Trophoblast cell (in vitro differentiated cells and primary cell): ENCODE results near the gene EVI2B.

Experiments
- DNase-seq, 2 donors: peaks; one replicate each; pipeline ENCODE4 v3.0.0-alpha.2; 2016
- H2AFZ ChIP-seq: 2 replicates; pipeline ENCODE4 v1.6.1; 2013; ENCODE audit warnings: low read length, moderate library complexity, mild to moderate bottlenecking; ENCODE audit not compliant: insufficient read depth, poor library complexity
- H2AK5ac ChIP-seq: 2 replicates; pipeline ENCODE4 v1.6.1; 2013; ENCODE audit warnings: mild to moderate bottlenecking, low read length
- H2BK120ac ChIP-seq: 2 replicates; pipeline ENCODE4 v1.6.1; 2013; ENCODE audit warnings: low read length, mild to moderate bottlenecking, moderate library complexity; ENCODE audit not compliant: insufficient read depth, poor library complexity
- H2BK12ac ChIP-seq: 2 replicates; pipeline ENCODE4 v1.6.1; 2013; ENCODE audit warnings: mild to moderate bottlenecking, low read length, moderate library complexity
- H2BK5ac ChIP-seq: 2 replicates; pipeline ENCODE4 v1.6.1; 2013; ENCODE audit warnings: low read length, low read depth, moderate library complexity, mild to moderate bottlenecking; ENCODE audit not compliant: poor library complexity
- H3K14ac ChIP-seq: 2 replicates; pipeline ENCODE4 v1.6.1; 2013; ENCODE audit warnings: mild to moderate bottlenecking, low read length
- H3K18ac ChIP-seq: 2 replicates; pipeline ENCODE4 v1.6.1; 2013; ENCODE audit warnings: mild to moderate bottlenecking, low read length
- H3K23ac ChIP-seq: 2 replicates; pipeline ENCODE4 v1.6.1; 2013; ENCODE audit warnings: low read length
- H3K27ac ChIP-seq: 2 replicates; pipeline ENCODE4 v1.5.1; 2013; ENCODE audit warnings: low read depth, mild to moderate bottlenecking, inconsistent platforms, low read length, moderate library complexity
- H3K27me3 ChIP-seq: 2 replicates; pipeline ENCODE4 v1.6.1; 2013; ENCODE audit warnings: inconsistent platforms, mild to moderate bottlenecking, low read length, moderate library complexity; ENCODE audit not compliant: insufficient read depth
- H3K36me3 ChIP-seq, 2 experiments: 1 replicate in 1 of 2; 2 replicates in 1 of 2; pipeline ENCODE4 v1.6.1; 2013; ENCODE audit warnings: low read length in 2 of 2, mild to moderate bottlenecking in 2 of 2, moderate library complexity in 1 of 2; ENCODE audit not compliant: insufficient read depth in 2 of 2, control insufficient read depth in 1 of 2
- H3K4ac ChIP-seq: 2 replicates; pipeline ENCODE4 v1.6.1; 2013; ENCODE audit warnings: low read depth, mild to moderate bottlenecking, low read length, moderate library complexity
- H3K4me1 ChIP-seq, 2 experiments: 1 replicate in 1 of 2; 2 replicates in 1 of 2; pipeline ENCODE4 v1.6.1; 2013; ENCODE audit warnings: low read length in 2 of 2, mild to moderate bottlenecking in 2 of 2, moderate library complexity in 1 of 2; ENCODE audit not compliant: insufficient read depth in 2 of 2, control insufficient read depth in 1 of 2
- H3K4me2 ChIP-seq: 2 replicates; pipeline ENCODE4 v1.6.1; 2013; ENCODE audit warnings: inconsistent platforms, mild to moderate bottlenecking, low read length, moderate library complexity
- H3K4me3 ChIP-seq: 2 replicates; pipeline ENCODE4 v1.5.1; 2013; ENCODE audit warnings: mild to moderate bottlenecking, low read depth, low read length, inconsistent platforms
- H3K79me1 ChIP-seq: one replicate; pipeline ENCODE4 v1.6.1; 2013; ENCODE audit warnings: low read length
- H3K79me2 ChIP-seq: 2 replicates; pipeline ENCODE4 v1.6.1; 2013; ENCODE audit warnings: low read length, mild to moderate bottlenecking; ENCODE audit not compliant: control insufficient read depth, insufficient read depth, poor library complexity
- H3K9ac ChIP-seq: 2 replicates; pipeline ENCODE4 v1.6.1; 2013; ENCODE audit warnings: mild to moderate bottlenecking, low read length
- H3K9me3 ChIP-seq: 2 replicates; pipeline ENCODE4 v1.6.1; 2013; ENCODE audit warnings: low read depth, mild to moderate bottlenecking, control low read depth, inconsistent platforms, low read length; ENCODE audit not compliant: insufficient read depth
- H4K12ac ChIP-seq: 2 replicates; pipeline ENCODE4 v1.6.1; 2013; ENCODE audit warnings: low read depth, mild to moderate bottlenecking, low read length, moderate library complexity
- H4K8ac ChIP-seq: 2 replicates; pipeline ENCODE4 v1.6.1; 2013; ENCODE audit warnings: low read depth, mild to moderate bottlenecking, low read length, moderate library complexity
- H4K91ac ChIP-seq: one replicate; pipeline ENCODE4 v1.6.1; 2013; ENCODE audit warnings: low read depth, mild to moderate bottlenecking, low read length, moderate library complexity
- WGBS: extraction: QIAGEN DNeasy Blood & Tissue Kit; methylation state at CpG from one replicate; pipeline ENCODE4 v1.1.7; 2013; ENCODE audit warnings: missing lambda C conversion rate; ENCODE audit not compliant: insufficient read length, insufficient coverage; ENCODE audit errors: extremely low coverage; 5-methylcytosine and 5-hydroxymethylcytosine counted together

Gene EVI2B

GRCh38 chr17:31260151-31260550, 53.7 kb downstream of the EVI2B start:
- Histone ChIP-seq H2AK5ac (no peak overlapping the region), H3K27ac (no peak overlapping the region), H3K27me3 (no peaks in the 10 kb centered on the region), H3K79me2 (no peaks in the 10 kb centered on the region), H2BK5ac (no peak overlapping the region), H3K9me3 (no peaks in the 10 kb centered on the region), H3K23ac (no peak overlapping the region), H3K4me3 (no peak overlapping the region), H4K91ac (no peak overlapping the region), H3K36me3 (peaks cover 3% of the 10 kb centered on the region in 2 experiments), H2AFZ (no peak overlapping the region), H2BK12ac (no peak overlapping the region), H3K18ac (no peak overlapping the region), H2BK120ac (no peak overlapping the region), H3K4me1 (no peaks in the 10 kb centered on the region), H3K4ac (no peak overlapping the region), H4K12ac (no peak overlapping the region), H3K9ac (no peak overlapping the region), H3K79me1 (no peaks in the 10 kb centered on the region), H3K14ac (no peak overlapping the region), H3K4me2 (no peak overlapping the region), H4K8ac (no peak overlapping the region)
- WGBS, result no CpG with 5 or more reads among the region's 3 CpGs
- DNase-seq, result no peak

- no peak overlapping the region for H2AFZ ChIP-seq
- H4K91ac ChIP-seq, result no peak overlapping the region
- H3K18ac ChIP-seq, result no peak overlapping the region
- H4K12ac ChIP-seq, result no peak overlapping the region
- no peak overlapping the region for H3K27ac ChIP-seq
- H3K4me1 ChIP-seq, result no peaks in the 10 kb centered on the region
- H3K36me3 ChIP-seq, result peaks cover 0 to 6% of the 10 kb centered on the region in 2 experiments
- WGBS, result no CpG with 5 or more reads among the region's 3 CpGs
- H3K9me3 ChIP-seq, result no peaks in the 10 kb centered on the region
- H3K9ac ChIP-seq, result no peak overlapping the region
- no peak overlapping the region for H4K8ac ChIP-seq
- H2AK5ac ChIP-seq, result no peak overlapping the region
- no peak for DNase-seq
- no peak overlapping the region for H3K14ac ChIP-seq
- H3K4me2 ChIP-seq, result no peak overlapping the region
- no peak overlapping the region for H2BK12ac ChIP-seq
- no peaks in the 10 kb centered on the region for H3K79me1 ChIP-seq
- H3K23ac ChIP-seq, result no peak overlapping the region
- H2BK5ac ChIP-seq, result no peak overlapping the region
- no peaks in the 10 kb centered on the region for H3K79me2 ChIP-seq
- H2BK120ac ChIP-seq, result no peak overlapping the region
- H3K4ac ChIP-seq, result no peak overlapping the region
- H3K4me3 ChIP-seq, result no peak overlapping the region
- H3K27me3 ChIP-seq, result no peaks in the 10 kb centered on the region
Measured at GRCh38 chr17:31256936-31257335, 56.9 kb downstream of the EVI2B start.

GRCh38 chr17:31254654-31255053, 59.2 kb downstream of the EVI2B start:
- H3K18ac ChIP-seq, result no peak overlapping the region
- no peak overlapping the region for H4K8ac ChIP-seq
- H2AK5ac ChIP-seq, result no peak overlapping the region
- no peaks in the 10 kb centered on the region for H3K27me3 ChIP-seq
- no peak overlapping the region for H2BK12ac ChIP-seq
- no peaks in the 10 kb centered on the region for H3K79me1 ChIP-seq
- H3K23ac ChIP-seq, result no peak overlapping the region
- no peak overlapping the region for H4K12ac ChIP-seq
- H2BK120ac ChIP-seq, result no peak overlapping the region
- no peak overlapping the region for H3K14ac ChIP-seq
- H3K79me2 ChIP-seq, result no peaks in the 10 kb centered on the region
- WGBS, result no CpG with 5 or more reads among the region's 2 CpGs
- no peak overlapping the region for H3K9ac ChIP-seq
- H3K4me3 ChIP-seq, result no peak overlapping the region
- no peaks in the 10 kb centered on the region for H3K9me3 ChIP-seq
- H3K4me1 ChIP-seq, result no peaks in the 10 kb centered on the region
- no peak overlapping the region for H3K4ac ChIP-seq
- H3K36me3 ChIP-seq, result peaks cover 0 to 3% of the 10 kb centered on the region in 2 experiments
- no peak overlapping the region for H2AFZ ChIP-seq
- DNase-seq, result no peak
- H2BK5ac ChIP-seq, result no peak overlapping the region
- H3K4me2 ChIP-seq, result no peak overlapping the region
- no peak overlapping the region for H4K91ac ChIP-seq
- no peak overlapping the region for H3K27ac ChIP-seq
